Astrocyte (in vitro differentiated cells and primary cell): Measurements from ENCODE around the gene BCL2.

Source experiments
- EZH2 ChIP-seq: IDR thresholded peaks from 2 replicates; pipeline ENCODE4 v1.6.1; 2012; ENCODE audit warnings: mild to moderate bottlenecking, low read length, inconsistent platforms; ENCODE audit not compliant: insufficient read depth
- TF ChIP-seq, protein P1 (sequence below): IDR thresholded peaks from 2 replicates; pipeline ENCODE4 v1.5.1; 2011; ENCODE audit warnings: low read depth, mild to moderate bottlenecking, inconsistent platforms, low read length, moderate library complexity; ENCODE audit not compliant: insufficient read depth

DNA sequence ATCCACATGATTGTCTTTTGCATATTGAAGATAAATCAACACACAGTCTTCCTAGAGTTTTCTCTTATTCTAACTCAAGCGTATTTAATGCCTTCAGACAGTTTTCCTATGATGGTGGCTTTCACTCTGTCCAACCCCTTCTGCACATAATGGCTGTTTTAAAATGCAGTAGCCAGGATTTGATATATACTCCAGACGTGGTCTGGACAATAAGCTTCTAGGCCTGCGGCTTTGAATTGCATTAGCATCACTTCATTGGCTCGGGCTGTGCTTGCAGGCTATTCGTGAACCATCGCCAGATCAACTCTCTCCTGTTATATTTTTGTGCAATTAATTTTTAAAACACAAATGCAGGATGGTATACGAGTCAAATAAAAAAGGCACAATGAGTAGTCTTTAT, 235.3 kb downstream of the BCL2 start:
- TF ChIP-seq, protein P1, sequence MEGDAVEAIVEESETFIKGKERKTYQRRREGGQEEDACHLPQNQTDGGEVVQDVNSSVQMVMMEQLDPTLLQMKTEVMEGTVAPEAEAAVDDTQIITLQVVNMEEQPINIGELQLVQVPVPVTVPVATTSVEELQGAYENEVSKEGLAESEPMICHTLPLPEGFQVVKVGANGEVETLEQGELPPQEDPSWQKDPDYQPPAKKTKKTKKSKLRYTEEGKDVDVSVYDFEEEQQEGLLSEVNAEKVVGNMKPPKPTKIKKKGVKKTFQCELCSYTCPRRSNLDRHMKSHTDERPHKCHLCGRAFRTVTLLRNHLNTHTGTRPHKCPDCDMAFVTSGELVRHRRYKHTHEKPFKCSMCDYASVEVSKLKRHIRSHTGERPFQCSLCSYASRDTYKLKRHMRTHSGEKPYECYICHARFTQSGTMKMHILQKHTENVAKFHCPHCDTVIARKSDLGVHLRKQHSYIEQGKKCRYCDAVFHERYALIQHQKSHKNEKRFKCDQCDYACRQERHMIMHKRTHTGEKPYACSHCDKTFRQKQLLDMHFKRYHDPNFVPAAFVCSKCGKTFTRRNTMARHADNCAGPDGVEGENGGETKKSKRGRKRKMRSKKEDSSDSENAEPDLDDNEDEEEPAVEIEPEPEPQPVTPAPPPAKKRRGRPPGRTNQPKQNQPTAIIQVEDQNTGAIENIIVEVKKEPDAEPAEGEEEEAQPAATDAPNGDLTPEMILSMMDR, result no peak
- TF ChIP-seq EZH2, result no peak
